T-cell (primary cell): ENCODE results near the gene HUS1B. TPM values are rescaled to one million over a fixed set of nuclear protein-coding genes. Genes with fewer than 3 reads are reported as not detected.
"Not testable (repeated sequence)": the region's sequence is repeated elsewhere in the genome, so short reads cannot be mapped to it uniquely, and the experiment has no call there.

Experiments used
- ATAC-seq, 4 experiments: fragments of 200-7000 bp in 3 of 4; fragments of 150-1000 bp in 1 of 4; cut with Tn5 transposase; replicated peaks in 1 of 4; 1 replicate in 3 of 4; 2 replicates in 1 of 4; pipeline ENCODE4 v1.10.0; 2021; ENCODE audit warnings: moderate library complexity in 3 of 4, mild to moderate bottlenecking in 2 of 4, moderate number of reproducible peaks in 1 of 4
- CTCF ChIA-PET, 2 donors: fragments of 300-600 bp; sonication (Branson Sonifier 250); formaldehyde crosslinking; loops; one replicate each; lab custom pipeline; 2022; ENCODE audit warnings: antibody characterized with exemption in 2 of 2; lab: Charles Lee
- POLR2A ChIA-PET, 2 donors: fragments of 300-600 bp; sonication (Branson Sonifier 250); formaldehyde crosslinking; loops; one replicate each; lab custom pipeline; 2022; ENCODE audit warnings: antibody characterized with exemption in 2 of 2; lab: Charles Lee
- DNase-seq, 35 experiments: peaks; one replicate each; pipeline versions ENCODE4 v3.0.0 to v3.0.0-alpha.2; 2013 to 2023
- H3K27ac ChIP-seq: one replicate; pipeline ENCODE4 v1.5.1; 2013; ENCODE audit warnings: low read length
- H3K27me3 ChIP-seq, 2 experiments: replicated peaks in 1 of 2; 1 replicate in 1 of 2; 2 replicates in 1 of 2; pipeline versions ENCODE4 v1.6.1 to v1.7.0; 2013; ENCODE audit warnings: low read length in 1 of 2, mixed read lengths in 1 of 2; ENCODE audit not compliant: control insufficient read depth in 2 of 2, insufficient read depth in 2 of 2; ENCODE audit errors: extremely low read depth in 1 of 2
- H3K36me3 ChIP-seq, 2 donors: 1 replicate in 1 of 2; 2 replicates in 1 of 2; pipeline versions ENCODE4 v1.6.1 to v1.7.0; 2013; ENCODE audit warnings: low read length in 1 of 2; ENCODE audit not compliant: control insufficient read depth in 2 of 2, insufficient read depth in 1 of 2; ENCODE audit errors: extremely low read depth in 1 of 2
- H3K4me1 ChIP-seq, 2 experiments: 1 replicate in 1 of 2; 2 replicates in 1 of 2; pipeline versions ENCODE4 v1.6.1 to v1.7.0; 2013; ENCODE audit warnings: low read length in 2 of 2, mixed read lengths in 1 of 2; ENCODE audit not compliant: insufficient read depth in 2 of 2, control insufficient read depth in 1 of 2; ENCODE audit errors: extremely low read depth in 1 of 2
- H3K4me3 ChIP-seq, 2 donors: 1 replicate in 1 of 2; 2 replicates in 1 of 2; pipeline versions ENCODE4 v1.5.1 to v1.7.0; 2013; ENCODE audit warnings: mild to moderate bottlenecking in 2 of 2, low read length in 1 of 2, moderate library complexity in 1 of 2; ENCODE audit not compliant: control insufficient read depth in 1 of 2; ENCODE audit errors: extremely low read depth in 1 of 2
- H3K9me3 ChIP-seq: 2 replicates; pipeline ENCODE4 v1.7.0; 2013
- H3K27ac Mint-ChIP-seq, 2 donors: one replicate each; pipeline ENCODE4 v1.8.0; 2020 to 2021; ENCODE audit warnings: mild to moderate bottlenecking in 2 of 2, mixed read lengths in 2 of 2
- H3K27me3 Mint-ChIP-seq, 2 donors: one replicate each; pipeline ENCODE4 v1.8.0; 2021 to 2022; ENCODE audit warnings: mixed read lengths in 2 of 2
- H3K36me3 Mint-ChIP-seq: one replicate; pipeline ENCODE4 v1.8.0; 2021; ENCODE audit warnings: mixed read lengths
- H3K4me1 Mint-ChIP-seq, 3 donors: one replicate each; pipeline ENCODE4 v1.8.0; 2020 to 2022; ENCODE audit warnings: mixed read lengths in 3 of 3, mild to moderate bottlenecking in 1 of 3
- H3K4me3 Mint-ChIP-seq, 3 donors: one replicate each; pipeline ENCODE4 v1.8.0; 2020 to 2022; ENCODE audit warnings: mild to moderate bottlenecking in 3 of 3, mixed read lengths in 3 of 3, moderate library complexity in 3 of 3
- H3K9me3 Mint-ChIP-seq, 3 donors: one replicate each; pipeline ENCODE4 v1.8.0; 2020 to 2022; ENCODE audit warnings: mixed read lengths in 3 of 3
- WGBS: methylation state at CpG from one replicate; pipeline ENCODE4 v1.1.5; 2013; ENCODE audit warnings: missing lambda C conversion rate; ENCODE audit not compliant: insufficient coverage; 5-methylcytosine and 5-hydroxymethylcytosine counted together
- total RNA-seq, 35 experiments: library from RNA in 6 of 35; stranded (reverse) in 6 of 35; fragments of 120-200 nt in 1 of 35; gene quantifications; one replicate each; pipeline versions ENCODE4 v1.2.1 to v1.2.4 and lab custom pipeline; 2013 to 2026

HUS1B gene
- total RNA-seq, 5 donors from 2014 or later (not counting 1 experiment from before 2014, with no cell fraction given), result 1.7 to 3.8 (median 2.5) TPM

GRCh38 chr6:674406-674805 lies 17.5 kb upstream of the HUS1B start:
- Histone ChIP-seq H3K4me3 (no peak overlapping the region), H3K9me3 (no peaks in the 10 kb centered on the region), H3K36me3 (peaks cover 0 to 3% of the 10 kb centered on the region in 2 donors), H3K4me1 (peaks cover 0 to 4% of the 10 kb centered on the region in 2 experiments), H3K27me3 (no peaks in the 10 kb centered on the region), H3K27ac (no peak overlapping the region)
- H3K36me3 Mint-ChIP-seq, result peaks cover 25% of the 10 kb centered on the region
- no peaks in the 10 kb centered on the region for H3K27me3 Mint-ChIP-seq
- H3K9me3 Mint-ChIP-seq, result peaks cover 0 to 7% (median 0%) of the 10 kb centered on the region in 3 donors
- peaks cover 18 to 33% (median 26%) of the 10 kb centered on the region in 3 donors for H3K4me1 Mint-ChIP-seq
- CTCF ChIA-PET, result interaction anchor here in 1 of 2 donors (1.5 kb wide), 1 partner anchor 10 kb away, joined by 3 read pairs; no protein-coding TSS in a partner anchor
- H3K27ac Mint-ChIP-seq, result no peak overlapping the region
- H3K4me3 Mint-ChIP-seq, result no peak overlapping the region
- ATAC-seq (no peak), DNase-seq (no peak)
- POLR2A ChIA-PET, result no interaction called here

- H3K27ac ChIP-seq, result no peak overlapping the region
- H3K4me1 Mint-ChIP-seq, result peaks cover 41 to 50% (median 45%) of the 10 kb centered on the region in 3 donors
- H3K27me3 Mint-ChIP-seq, result no peaks in the 10 kb centered on the region
- 100% methylated on average over 3 of the region's 7 CpGs for WGBS
- ATAC-seq (no peak), DNase-seq (no peak)
- no peak overlapping the region for H3K4me3 ChIP-seq
- H3K4me1 ChIP-seq, result peaks cover 0 to 2% of the 10 kb centered on the region in 2 experiments
- H3K27me3 ChIP-seq, result no peaks in the 10 kb centered on the region
- ChIA-PET POLR2A (no interaction called here), CTCF (no interaction called here)
- no peaks in the 10 kb centered on the region for H3K9me3 ChIP-seq
- H3K27ac Mint-ChIP-seq, result no peak overlapping the region
- peaks cover 37% of the 10 kb centered on the region for H3K36me3 Mint-ChIP-seq
- no peak overlapping the region for H3K4me3 Mint-ChIP-seq
- peaks cover 2 to 8% of the 10 kb centered on the region in 2 donors for H3K36me3 ChIP-seq
- H3K9me3 Mint-ChIP-seq, result peaks cover 4 to 19% (median 8%) of the 10 kb centered on the region in 3 donors
These were observed 10.5 kb upstream of the HUS1B start for GRCh38 chr6:667253-667927.

GRCh38 chr6:665403-666267 lies 8.7 kb upstream of the HUS1B start:
- H3K27me3 Mint-ChIP-seq, result no peaks in the 10 kb centered on the region
- Histone ChIP-seq H3K36me3 (peaks cover 2 to 8% of the 10 kb centered on the region in 2 donors), H3K27ac (no peak overlapping the region), H3K27me3 (no peaks in the 10 kb centered on the region), H3K9me3 (no peaks in the 10 kb centered on the region), H3K4me1 (peaks cover 3% of the 10 kb centered on the region in 2 experiments), H3K4me3 (no peak overlapping the region)
- H3K9me3 Mint-ChIP-seq, result peaks cover 4 to 14% (median 8%) of the 10 kb centered on the region in 3 donors
- peaks cover 57 to 65% (median 58%) of the 10 kb centered on the region in 3 donors for H3K4me1 Mint-ChIP-seq
- CTCF ChIA-PET, result interaction anchor here in 1 of 2 donors (0.6 kb wide), 1 partner anchor 353 kb away, joined by 3 read pairs; no protein-coding TSS in a partner anchor
- DNase-seq (no peak), ATAC-seq (no peak)
- 100% methylated on average over 2 of the region's 5 CpGs for WGBS
- POLR2A ChIA-PET, result interaction anchor here in 1 of 2 donors (0.6 kb wide), 1 partner anchor 48 kb away, joined by 3 read pairs; no protein-coding TSS in a partner anchor
- no peak overlapping the region for H3K4me3 Mint-ChIP-seq
- H3K27ac Mint-ChIP-seq, result no peak overlapping the region
- H3K36me3 Mint-ChIP-seq, result peaks cover 32% of the 10 kb centered on the region

- Mint-ChIP-seq H3K4me1 (peaks cover 70 to 75% (median 71%) of the 10 kb centered on the region in 3 donors), H3K9me3 (peaks cover 4 to 14% (median 8%) of the 10 kb centered on the region in 3 donors), H3K4me3 (peak overlapping the region in 1 of 3 donors; percentile 62), H3K36me3 (peaks cover 31% of the 10 kb centered on the region)
- H3K27ac Mint-ChIP-seq, H3K36me3 ChIP-seq, CTCF ChIA-PET, H3K4me3 ChIP-seq, DNase-seq, H3K27me3 ChIP-seq, H3K27me3 Mint-ChIP-seq, H3K9me3 ChIP-seq, ATAC-seq, H3K27ac ChIP-seq, POLR2A ChIA-PET: not testable (repeated sequence)
- no CpG with 5 or more reads among the region's 4 CpGs for WGBS
- H3K4me1 ChIP-seq, result peaks cover 3 to 14% of the 10 kb centered on the region in 2 experiments
These were observed 6.9 kb upstream of the HUS1B start for GRCh38 chr6:663788-664187.

- Mint-ChIP-seq H3K27me3 (no peaks in the 10 kb centered on the region), H3K4me3 (peak overlapping the region in 1 of 3 donors; percentile 60), H3K4me1 (peaks cover 60 to 70% (median 66%) of the 10 kb centered on the region in 3 donors), H3K27ac (peak overlapping the region; percentile 56 to 62), H3K9me3 (peaks cover 0 to 7% (median 2%) of the 10 kb centered on the region in 3 donors), H3K36me3 (peaks cover 36% of the 10 kb centered on the region)
- Histone ChIP-seq H3K9me3 (no peaks in the 10 kb centered on the region), H3K36me3 (peaks cover 0 to 13% of the 10 kb centered on the region in 2 donors), H3K4me1 (peaks cover 3 to 14% of the 10 kb centered on the region in 2 experiments), H3K27ac (no peak overlapping the region), H3K27me3 (no peaks in the 10 kb centered on the region), H3K4me3 (no peak overlapping the region)
- ATAC-seq (peak; percentile 45 to 58 (median 52)), DNase-seq (peak in 7 of 35 experiments; percentile 1 to 17 (median 3))
- ChIA-PET CTCF (no interaction called here), POLR2A (interaction anchor here in 1 of 2 donors (0.6 kb wide), 1 partner anchor 19 kb away, joined by 5 read pairs; no protein-coding TSS in a partner anchor)
- 78% methylated on average over 7 of the region's 13 CpGs for WGBS
These were observed 3.0 kb upstream of the HUS1B start for GRCh38 chr6:659716-660581.
